Coronary artery (tissue), 2 donors: ENCODE measurements around the gene MYH8.

Source experiments
- DNase-seq: peaks from one replicate; pipeline ENCODE4 v3.0.0-alpha.2; 2017; ENCODE audit warnings: low spot score
- H3K27ac ChIP-seq, 2 donors: fragments of 200-600 bp; sonication (generic); one replicate each; pipeline ENCODE4 v1.5.1; 2016 to 2019
- H3K4me3 ChIP-seq: fragments of 200-600 bp; sonication (generic); 2 replicates; pipeline ENCODE4 v1.5.1; 2016; ENCODE audit warnings: mild to moderate bottlenecking, moderate library complexity
- TF ChIP-seq, protein P1 (sequence below): fragments of 200-600 bp; sonication (generic); IDR thresholded peaks from one replicate; pipeline ENCODE4 v1.5.1; 2019; ENCODE audit warnings: antibody characterized with exemption

MYH8 gene

DNA sequence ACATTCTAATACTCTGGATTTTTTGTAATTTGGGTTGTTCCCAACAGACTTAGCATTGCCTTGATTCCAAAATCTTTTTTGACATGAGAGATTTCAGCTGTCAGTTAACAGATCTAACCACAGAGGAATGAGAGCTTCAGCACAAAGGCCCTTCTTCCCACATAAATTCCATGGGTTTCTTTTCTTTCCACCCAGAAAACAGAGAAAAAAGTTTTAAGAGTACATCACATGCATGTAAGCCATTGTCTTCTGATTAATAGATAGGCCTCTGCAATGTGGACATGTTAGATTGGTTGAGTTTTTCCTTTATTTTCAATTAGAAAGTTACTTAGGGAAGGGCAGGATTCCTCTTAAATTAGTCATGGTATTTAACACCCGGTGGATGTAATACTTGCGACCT, 939 bp downstream of the MYH8 start:
- TF ChIP-seq, protein P1, sequence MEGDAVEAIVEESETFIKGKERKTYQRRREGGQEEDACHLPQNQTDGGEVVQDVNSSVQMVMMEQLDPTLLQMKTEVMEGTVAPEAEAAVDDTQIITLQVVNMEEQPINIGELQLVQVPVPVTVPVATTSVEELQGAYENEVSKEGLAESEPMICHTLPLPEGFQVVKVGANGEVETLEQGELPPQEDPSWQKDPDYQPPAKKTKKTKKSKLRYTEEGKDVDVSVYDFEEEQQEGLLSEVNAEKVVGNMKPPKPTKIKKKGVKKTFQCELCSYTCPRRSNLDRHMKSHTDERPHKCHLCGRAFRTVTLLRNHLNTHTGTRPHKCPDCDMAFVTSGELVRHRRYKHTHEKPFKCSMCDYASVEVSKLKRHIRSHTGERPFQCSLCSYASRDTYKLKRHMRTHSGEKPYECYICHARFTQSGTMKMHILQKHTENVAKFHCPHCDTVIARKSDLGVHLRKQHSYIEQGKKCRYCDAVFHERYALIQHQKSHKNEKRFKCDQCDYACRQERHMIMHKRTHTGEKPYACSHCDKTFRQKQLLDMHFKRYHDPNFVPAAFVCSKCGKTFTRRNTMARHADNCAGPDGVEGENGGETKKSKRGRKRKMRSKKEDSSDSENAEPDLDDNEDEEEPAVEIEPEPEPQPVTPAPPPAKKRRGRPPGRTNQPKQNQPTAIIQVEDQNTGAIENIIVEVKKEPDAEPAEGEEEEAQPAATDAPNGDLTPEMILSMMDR, result no peak
- DNase-seq, result no peak
- Histone ChIP-seq H3K4me3 (no peak overlapping the region), H3K27ac (no peak overlapping the region)

DNA sequence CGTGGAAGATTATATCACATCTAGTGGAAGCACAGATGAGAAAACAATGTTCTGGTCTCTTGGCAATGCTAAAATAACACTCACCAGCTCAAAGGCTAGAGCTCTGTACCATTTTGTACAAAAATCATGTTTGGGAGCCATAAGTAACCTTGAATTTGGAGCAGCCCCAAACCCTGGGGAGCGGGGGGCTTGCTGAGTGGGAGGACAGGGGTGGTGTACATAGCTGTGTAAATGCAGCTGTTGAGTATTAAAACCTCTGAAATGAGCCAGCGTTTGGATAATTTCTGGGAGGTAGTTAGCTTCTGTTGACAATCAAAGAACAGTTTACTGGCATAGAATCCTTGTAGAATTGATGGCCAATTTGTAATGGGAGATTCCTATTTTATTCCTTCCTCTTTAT, 4.3 kb downstream of the MYH8 start:
- TF ChIP-seq, protein P1, result no peak
- no peak for DNase-seq
- Histone ChIP-seq H3K27ac (no peak overlapping the region), H3K4me3 (no peak overlapping the region)

DNA sequence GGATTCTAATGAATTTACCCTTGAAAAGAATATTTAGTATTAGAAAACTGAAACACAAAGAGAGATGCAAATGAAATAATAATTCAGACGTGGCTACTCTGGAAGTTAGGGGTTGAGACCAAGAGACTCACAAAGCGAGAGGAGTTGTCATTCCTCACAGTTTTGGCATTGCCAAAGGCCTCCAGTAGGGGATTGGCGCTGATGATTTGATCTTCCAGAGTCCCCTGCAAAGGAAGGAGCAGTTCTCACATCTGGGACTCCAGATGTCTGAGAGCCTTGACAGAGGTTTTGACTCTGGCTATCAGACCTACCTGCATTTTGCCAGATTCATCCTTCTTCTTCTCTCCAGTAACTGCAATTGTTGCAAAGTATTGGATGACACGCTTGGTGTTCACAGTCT, 6.6 kb downstream of the MYH8 start:
- TF ChIP-seq, protein P1, result no peak
- Histone ChIP-seq H3K27ac (no peak overlapping the region), H3K4me3 (no peak overlapping the region)
- DNase-seq, result no peak

DNA sequence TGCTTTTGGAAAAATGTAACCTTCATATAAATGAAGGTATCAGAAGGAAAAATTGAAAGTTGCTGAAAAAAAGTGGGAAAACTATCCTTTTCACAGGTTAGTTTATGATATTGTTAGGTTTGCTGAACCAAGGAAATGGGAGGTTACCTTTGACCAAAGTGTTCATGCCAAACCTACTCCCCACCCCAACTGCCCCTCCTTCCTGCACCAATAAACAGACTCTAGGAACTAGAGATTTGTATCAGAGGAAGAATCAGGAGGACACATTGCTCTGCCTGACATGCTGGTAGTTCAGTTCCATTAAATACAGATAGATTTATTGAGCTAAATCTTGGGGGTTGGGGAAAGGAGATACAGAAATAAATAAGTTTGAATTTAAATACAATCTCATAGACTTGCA, 18.2 kb downstream of the MYH8 start:
- no peak for DNase-seq

DNA sequence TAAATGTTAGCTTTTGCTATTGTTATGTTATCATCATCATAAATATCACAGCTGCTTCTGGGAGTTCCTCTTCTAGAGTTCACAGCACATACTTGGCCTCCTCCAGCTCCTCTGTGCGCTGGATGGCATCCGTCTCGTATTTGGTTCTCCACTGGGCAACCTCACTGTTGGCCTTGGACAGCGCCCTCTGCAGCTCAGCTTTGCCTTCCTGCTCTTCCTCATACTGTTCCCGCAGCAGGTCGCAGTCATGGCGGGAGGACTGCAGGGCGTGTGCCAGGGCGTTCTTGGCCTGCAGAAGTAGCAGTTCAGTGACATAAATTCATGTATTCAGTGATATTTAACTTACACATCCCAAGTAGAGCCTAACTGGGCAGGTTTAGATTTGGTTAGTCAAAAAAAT, 23.4 kb downstream of the MYH8 start:
- TF ChIP-seq, protein P1, result no peak
- H3K27ac ChIP-seq, result no peak overlapping the region
- no peak for DNase-seq

More for the DNA sequence above, 18.2 kb downstream of the MYH8 start:
- TF ChIP-seq, protein P1, result no peak
- H3K27ac ChIP-seq, result no peak overlapping the region
- H3K4me3 ChIP-seq, result no peak overlapping the region

DNA sequence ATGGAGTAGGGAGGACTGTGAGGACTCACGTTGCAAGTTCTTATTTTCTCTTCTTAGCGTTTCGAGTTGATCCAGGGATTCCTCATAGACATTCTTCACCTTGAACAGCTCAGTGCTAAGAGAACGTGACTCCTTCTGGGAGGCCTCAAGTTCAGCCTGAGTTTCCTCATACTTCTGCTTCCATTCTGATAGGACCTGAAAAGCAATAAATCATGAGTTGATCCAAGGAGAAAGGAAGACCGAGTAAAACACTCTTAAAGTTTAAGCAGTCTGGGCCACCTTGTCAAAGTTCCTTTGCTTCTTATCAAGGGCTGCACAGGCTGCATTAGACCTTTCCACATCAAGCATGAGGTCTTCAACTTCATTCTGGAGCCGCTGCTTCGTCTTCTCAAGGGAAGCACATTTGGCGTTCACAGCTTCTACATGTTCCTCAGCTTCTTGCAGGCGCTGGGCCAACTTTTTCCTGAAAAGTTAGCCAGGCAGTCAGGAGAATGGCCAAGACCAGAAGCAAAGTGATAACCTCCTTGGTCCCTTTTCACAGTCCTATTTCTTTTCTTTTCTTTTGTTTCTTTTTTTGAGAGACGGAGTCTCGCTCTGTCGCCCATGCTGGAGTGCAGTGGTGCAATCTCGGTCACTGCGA, 25.1 kb downstream of the MYH8 start:
- TF ChIP-seq, protein P1, result no peak
- H3K27ac ChIP-seq, result no peak overlapping the region
- DNase-seq, result no peak
- no peak overlapping the region for H3K4me3 ChIP-seq

More for the DNA sequence above, 23.4 kb downstream of the MYH8 start:
- H3K4me3 ChIP-seq, result no peak overlapping the region

DNA sequence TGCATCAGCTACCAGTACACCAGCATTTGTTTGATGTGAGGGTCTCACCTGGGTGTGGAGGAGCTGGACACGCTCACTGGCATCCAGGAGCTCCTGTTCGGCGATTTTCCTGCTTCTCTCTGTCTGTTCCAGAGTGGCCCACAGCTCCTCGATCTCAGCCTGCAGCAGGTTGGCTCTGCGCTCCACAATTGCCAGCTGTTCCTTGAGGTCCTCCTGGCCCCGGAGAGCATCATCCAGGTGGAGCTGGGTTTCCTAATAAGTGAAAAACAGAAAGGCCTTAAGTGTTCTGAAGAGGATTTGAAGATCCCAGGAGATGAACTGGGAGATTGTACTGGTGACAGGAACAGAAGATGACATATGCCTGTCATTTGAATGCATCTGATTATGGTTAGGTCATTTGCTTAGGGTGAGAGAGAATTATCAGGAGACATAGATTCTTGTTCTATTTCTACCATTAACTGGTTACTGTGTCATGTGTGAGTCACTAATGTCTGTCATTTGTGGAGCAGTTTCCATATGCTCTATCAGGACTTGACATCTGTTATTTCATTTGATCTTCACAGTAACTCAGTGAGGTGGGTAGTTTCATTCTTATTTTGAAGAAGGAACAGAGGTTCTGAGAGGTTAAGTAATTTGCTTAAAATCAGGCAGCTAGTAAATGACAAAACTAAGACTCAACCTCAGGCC, 27.4 kb downstream of the MYH8 start:
- no peak for DNase-seq
- TF ChIP-seq, protein P1, result no peak
- Histone ChIP-seq H3K27ac (no peak overlapping the region), H3K4me3 (no peak overlapping the region)
